Mesendoderm (in vitro differentiated cells): ENCODE measurements around the gene PDSS1. TPM values are rescaled to one million over a fixed set of nuclear protein-coding genes. Genes with fewer than 3 reads are reported as not detected.

ENCODE experiments used
- DNase-seq: peaks from one replicate; pipeline ENCODE4 v3.0.0; 2013
- H2AK5ac ChIP-seq: 2 replicates; pipeline ENCODE4 v1.6.1; 2013; ENCODE audit warnings: low read length, inconsistent platforms
- H2BK120ac ChIP-seq: 2 replicates; pipeline ENCODE4 v1.6.1; 2013; ENCODE audit warnings: low read depth, mild to moderate bottlenecking, low read length, moderate library complexity, mixed read lengths
- H2BK15ac ChIP-seq: replicated peaks from 2 replicates; pipeline ENCODE4 v1.6.1; 2013; ENCODE audit warnings: low read depth, mild to moderate bottlenecking, moderate library complexity
- H2BK5ac ChIP-seq: 2 replicates; pipeline ENCODE4 v1.6.1; 2013; ENCODE audit warnings: low read length, inconsistent platforms
- H3K18ac ChIP-seq: 2 replicates; pipeline ENCODE4 v1.6.1; 2013; ENCODE audit warnings: mild to moderate bottlenecking, low read length, mixed read lengths
- H3K23ac ChIP-seq: one replicate; pipeline ENCODE4 v1.6.1; 2013; ENCODE audit warnings: low read length
- H3K27ac ChIP-seq: 2 replicates; pipeline ENCODE4 v1.5.1; 2013; ENCODE audit warnings: low read depth, mild to moderate bottlenecking, inconsistent platforms, low read length, moderate library complexity
- H3K27me3 ChIP-seq: 2 replicates; pipeline ENCODE4 v1.6.1; 2013; ENCODE audit warnings: low read length, control low read depth, mild to moderate bottlenecking, inconsistent platforms; ENCODE audit not compliant: insufficient read depth, poor library complexity
- H3K36me3 ChIP-seq: 2 replicates; pipeline ENCODE4 v1.6.1; 2013; ENCODE audit warnings: low read length, inconsistent platforms; ENCODE audit not compliant: control insufficient read depth, insufficient read depth
- H3K4ac ChIP-seq: one replicate; pipeline ENCODE4 v1.6.1; 2013; ENCODE audit warnings: low read depth, mild to moderate bottlenecking, low read length, moderate library complexity
- H3K4me1 ChIP-seq: 2 replicates; pipeline ENCODE4 v1.6.1; 2013; ENCODE audit warnings: low read depth, low read length, inconsistent platforms; ENCODE audit not compliant: control insufficient read depth
- H3K4me2 ChIP-seq: 2 replicates; pipeline ENCODE4 v1.6.1; 2013; ENCODE audit warnings: low read length
- H3K4me3 ChIP-seq: 2 replicates; pipeline ENCODE4 v1.5.1; 2013; ENCODE audit warnings: mild to moderate bottlenecking, low read length
- H3K56ac ChIP-seq: one replicate; pipeline ENCODE4 v1.6.1; 2013; ENCODE audit warnings: low read length
- H3K79me1 ChIP-seq: 2 replicates; pipeline ENCODE4 v1.6.1; 2013; ENCODE audit warnings: low read length, inconsistent platforms
- H3K79me2 ChIP-seq: 2 replicates; pipeline ENCODE4 v1.6.1; 2013; ENCODE audit warnings: mild to moderate bottlenecking, low read length; ENCODE audit not compliant: control insufficient read depth, insufficient read depth
- H3K9ac ChIP-seq: 2 replicates; pipeline ENCODE4 v1.6.1; 2013; ENCODE audit warnings: low read length, inconsistent platforms
- H4K5ac ChIP-seq: one replicate; pipeline ENCODE4 v1.6.1; 2013; ENCODE audit warnings: low read length
- H4K8ac ChIP-seq: one replicate; pipeline ENCODE4 v1.6.1; 2013; ENCODE audit warnings: low read depth, mild to moderate bottlenecking, control low read depth, low read length, moderate library complexity
- WGBS: extraction: QIAGEN DNeasy Blood & Tissue Kit; methylation state at CpG from one replicate; pipeline ENCODE4 v1.1.7; 2013; ENCODE audit warnings: low lambda C conversion rate, missing lambda C conversion rate; ENCODE audit not compliant: insufficient coverage; ENCODE audit errors: extremely low coverage; 5-methylcytosine and 5-hydroxymethylcytosine counted together
- small RNA-seq: library from polyadenylated mRNA; stranded (forward); fragments of <200 nt; extraction: miRNeasy Mini kit (QIAGEN cat#:217004); gene quantifications from one replicate; pipeline ENCODE3, GENCODE V24; 2013; ENCODE audit not compliant: insufficient read depth

The PDSS1 gene

DNA sequence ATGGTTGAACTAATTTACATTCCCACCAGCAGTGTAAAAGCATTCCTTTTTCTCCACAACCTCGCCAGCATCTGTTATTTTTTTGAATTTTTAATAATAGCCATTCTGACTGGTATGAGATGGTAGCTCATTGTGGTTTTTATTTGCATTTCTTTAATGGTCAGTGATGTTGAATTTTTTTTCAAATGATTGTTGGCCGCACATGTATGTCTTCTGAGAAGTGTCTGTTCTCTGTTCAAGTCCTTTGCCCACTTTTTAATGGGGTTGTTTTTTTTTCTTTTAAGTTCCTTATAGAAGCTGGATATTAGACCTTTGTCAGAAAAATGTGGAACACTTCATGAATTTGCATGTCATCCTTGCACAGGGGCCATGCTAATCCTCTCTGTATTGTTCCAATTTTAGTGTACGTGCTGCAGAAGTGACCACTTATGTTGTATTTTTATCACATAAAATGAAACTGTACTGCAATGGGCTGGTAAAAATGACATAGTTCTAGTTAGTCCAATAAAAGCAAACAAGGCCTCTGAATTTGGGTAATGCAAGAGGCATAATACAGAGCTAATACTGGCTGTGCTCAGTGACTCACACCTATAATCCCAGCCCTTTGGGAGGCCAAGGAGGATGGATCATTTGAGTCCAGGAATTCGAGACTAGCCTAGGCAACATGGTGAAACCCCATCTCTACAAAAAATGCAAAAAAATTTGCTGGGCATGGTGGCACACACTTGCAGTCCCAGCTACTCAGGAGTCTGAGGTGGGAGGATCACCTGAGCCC is 92.9 kb downstream of the PDSS1 start:
- H3K27ac ChIP-seq = no peak overlapping the region
- no CpG with 5 or more reads among the region's 4 CpGs for whole genome bisulfite sequencing
- no peak overlapping the region for H3K18ac ChIP-seq
- H3K4me2 ChIP-seq = no peak overlapping the region
- no peak overlapping the region for H2BK15ac ChIP-seq
- no peak overlapping the region for H3K4me3 ChIP-seq
- no peak overlapping the region for H2BK120ac ChIP-seq
- no peak overlapping the region for H3K23ac ChIP-seq
- no peak overlapping the region for H3K9ac ChIP-seq
- no peak for DNase-seq
- no peaks in the 10 kb centered on the region for H3K79me2 ChIP-seq
- no peak overlapping the region for H2AK5ac ChIP-seq
- no peaks in the 10 kb centered on the region for H3K27me3 ChIP-seq
- peaks cover 5% of the 10 kb centered on the region for H3K79me1 ChIP-seq
- H3K36me3 ChIP-seq = no peaks in the 10 kb centered on the region
- no peak overlapping the region for H4K8ac ChIP-seq
- no peak overlapping the region for H3K4ac ChIP-seq
- no peak overlapping the region for H4K5ac ChIP-seq
- H2BK5ac ChIP-seq = no peak overlapping the region
- H3K4me1 ChIP-seq = no peaks in the 10 kb centered on the region
- no peak overlapping the region for H3K56ac ChIP-seq

DNA sequence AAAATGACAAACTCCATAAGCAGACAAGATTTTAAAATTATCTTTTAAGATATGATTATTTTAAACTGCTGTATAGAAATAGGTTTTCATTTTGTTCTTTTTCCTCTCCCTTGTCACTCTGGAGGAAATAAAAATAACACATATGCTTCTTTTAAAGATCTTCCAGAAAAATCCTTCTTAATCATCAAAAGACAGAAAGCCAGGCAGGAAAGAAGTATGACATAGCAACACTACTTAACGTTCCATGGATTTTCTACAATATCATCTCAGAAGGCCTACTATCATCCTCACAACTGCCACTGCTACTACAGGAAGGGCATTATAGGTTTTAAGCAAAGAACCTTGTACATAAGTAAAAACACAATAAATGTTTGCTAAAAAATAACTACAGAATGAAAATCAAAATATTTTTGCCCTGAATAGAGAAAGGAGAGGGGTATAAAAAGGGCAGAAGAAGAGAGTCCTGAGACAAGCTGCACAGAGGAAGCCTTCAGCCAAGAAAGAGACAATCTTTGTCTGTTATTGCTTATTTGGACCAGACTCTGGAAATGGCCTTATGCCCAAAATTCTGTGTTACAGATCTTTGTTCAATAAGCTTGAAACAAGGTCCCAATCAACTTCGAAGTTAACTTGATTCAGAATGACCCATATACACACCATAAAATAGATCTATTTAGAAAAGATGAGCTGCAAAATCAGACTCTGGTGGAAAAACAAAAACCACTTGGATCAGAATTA is 95.4 kb downstream of the PDSS1 start:
- H4K5ac ChIP-seq = no peak overlapping the region
- H2BK120ac ChIP-seq = no peak overlapping the region
- H3K23ac ChIP-seq = no peak overlapping the region
- peaks cover 9% of the 10 kb centered on the region for H3K79me1 ChIP-seq
- H3K4me1 ChIP-seq = no peaks in the 10 kb centered on the region
- DNase-seq = no peak
- no peak overlapping the region for H3K4ac ChIP-seq
- H2BK5ac ChIP-seq = no peak overlapping the region
- WGBS = no CpG with 5 or more reads among the region's 2 CpGs
- no peak overlapping the region for H3K18ac ChIP-seq
- no peak overlapping the region for H4K8ac ChIP-seq
- H3K36me3 ChIP-seq = no peaks in the 10 kb centered on the region
- no peak overlapping the region for H2AK5ac ChIP-seq
- H3K79me2 ChIP-seq = peaks cover 11% of the 10 kb centered on the region
- H3K4me3 ChIP-seq = no peak overlapping the region
- H3K27me3 ChIP-seq = no peaks in the 10 kb centered on the region
- H3K9ac ChIP-seq = no peak overlapping the region
- no peak overlapping the region for H3K56ac ChIP-seq
- H3K27ac ChIP-seq = no peak overlapping the region
- H3K4me2 ChIP-seq = no peak overlapping the region
- H2BK15ac ChIP-seq = no peak overlapping the region

Small RNA genes lying within 50 kb of the gene (small RNA-seq; reads per million reads assigned to genes)
- not detected for gene RF00191
- not detected for gene RNU6-946P
